Measurements from ENCODE around the gene S100A10.

- TF ChIP-seq, protein P1, sequence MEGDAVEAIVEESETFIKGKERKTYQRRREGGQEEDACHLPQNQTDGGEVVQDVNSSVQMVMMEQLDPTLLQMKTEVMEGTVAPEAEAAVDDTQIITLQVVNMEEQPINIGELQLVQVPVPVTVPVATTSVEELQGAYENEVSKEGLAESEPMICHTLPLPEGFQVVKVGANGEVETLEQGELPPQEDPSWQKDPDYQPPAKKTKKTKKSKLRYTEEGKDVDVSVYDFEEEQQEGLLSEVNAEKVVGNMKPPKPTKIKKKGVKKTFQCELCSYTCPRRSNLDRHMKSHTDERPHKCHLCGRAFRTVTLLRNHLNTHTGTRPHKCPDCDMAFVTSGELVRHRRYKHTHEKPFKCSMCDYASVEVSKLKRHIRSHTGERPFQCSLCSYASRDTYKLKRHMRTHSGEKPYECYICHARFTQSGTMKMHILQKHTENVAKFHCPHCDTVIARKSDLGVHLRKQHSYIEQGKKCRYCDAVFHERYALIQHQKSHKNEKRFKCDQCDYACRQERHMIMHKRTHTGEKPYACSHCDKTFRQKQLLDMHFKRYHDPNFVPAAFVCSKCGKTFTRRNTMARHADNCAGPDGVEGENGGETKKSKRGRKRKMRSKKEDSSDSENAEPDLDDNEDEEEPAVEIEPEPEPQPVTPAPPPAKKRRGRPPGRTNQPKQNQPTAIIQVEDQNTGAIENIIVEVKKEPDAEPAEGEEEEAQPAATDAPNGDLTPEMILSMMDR (IDR thresholded peaks at IDR 0.05), result no peak
- TF ChIP-seq POLR2A (IDR thresholded peaks at IDR 0.05; ENCODE audit: low read depth), result no peak
- TF ChIP-seq POLR2AphosphoS5 (IDR thresholded peaks at IDR 0.05), result no peak
- TF ChIP-seq EP300 (IDR thresholded peaks at IDR 0.05), result no peak
These were observed 33.2 kb upstream of the S100A10 start for GRCh38 chr1:152026895-152027294.
